ENCODE measurements around the gene AMZ1.
A peak's percentile ranks its signal among the peaks of the same experiment; 100 is the strongest.
"Not testable (repeated sequence)": the region's sequence is repeated elsewhere in the genome, so short reads cannot be mapped to it uniquely, and the experiment has no call there.

The AMZ1 gene

DNA sequence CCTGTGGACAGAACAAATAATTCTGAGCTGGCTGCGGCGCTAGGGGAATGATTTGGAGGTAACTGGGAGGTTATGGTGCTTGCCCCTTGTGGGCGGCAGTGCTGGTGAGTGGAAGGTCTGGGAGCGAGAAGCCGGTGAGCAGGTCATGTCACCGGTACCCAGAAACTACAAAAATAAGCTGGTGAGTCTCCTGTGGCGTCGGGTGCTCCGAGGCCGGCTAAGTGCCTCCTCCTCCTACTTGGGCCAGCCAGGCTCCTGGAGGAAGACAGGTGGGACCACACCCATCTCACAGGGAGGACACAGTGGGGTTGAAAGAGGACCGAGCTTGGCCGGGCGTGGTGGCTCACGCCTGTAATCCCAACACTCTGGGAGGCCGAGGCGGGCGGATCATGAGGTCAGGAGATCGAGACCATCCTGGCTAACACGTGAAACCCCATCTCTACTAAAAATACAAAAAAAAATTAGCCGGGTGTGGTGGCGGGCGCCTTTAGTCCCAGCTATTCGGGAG lies 4.0 kb downstream of the AMZ1 start:
- not testable (repeated sequence) for DNase-seq (ENCODE audit: low spot score)

DNA sequence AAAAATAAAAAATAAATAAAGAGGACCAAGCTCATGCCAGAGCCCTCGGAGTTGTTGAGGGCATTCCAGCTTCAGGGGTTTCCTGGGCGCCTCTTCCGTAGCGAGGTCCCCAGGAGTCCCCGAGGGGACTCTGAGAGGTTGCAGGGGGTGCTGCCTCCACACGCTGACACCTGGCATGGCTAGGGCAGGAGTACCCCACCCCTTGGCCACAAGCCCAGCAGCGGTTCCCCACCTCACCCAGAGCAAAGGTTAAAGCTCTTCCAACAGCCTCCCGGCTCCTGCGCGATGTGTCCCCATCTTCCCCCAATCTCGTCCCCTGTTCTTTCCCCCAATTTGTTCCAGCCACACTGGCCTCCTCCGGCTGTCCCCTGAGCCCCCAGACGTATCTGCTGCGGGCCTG lies 4.5 kb downstream of the AMZ1 start:
- no peak for DNase-seq (ENCODE audit: low spot score)

DNA sequence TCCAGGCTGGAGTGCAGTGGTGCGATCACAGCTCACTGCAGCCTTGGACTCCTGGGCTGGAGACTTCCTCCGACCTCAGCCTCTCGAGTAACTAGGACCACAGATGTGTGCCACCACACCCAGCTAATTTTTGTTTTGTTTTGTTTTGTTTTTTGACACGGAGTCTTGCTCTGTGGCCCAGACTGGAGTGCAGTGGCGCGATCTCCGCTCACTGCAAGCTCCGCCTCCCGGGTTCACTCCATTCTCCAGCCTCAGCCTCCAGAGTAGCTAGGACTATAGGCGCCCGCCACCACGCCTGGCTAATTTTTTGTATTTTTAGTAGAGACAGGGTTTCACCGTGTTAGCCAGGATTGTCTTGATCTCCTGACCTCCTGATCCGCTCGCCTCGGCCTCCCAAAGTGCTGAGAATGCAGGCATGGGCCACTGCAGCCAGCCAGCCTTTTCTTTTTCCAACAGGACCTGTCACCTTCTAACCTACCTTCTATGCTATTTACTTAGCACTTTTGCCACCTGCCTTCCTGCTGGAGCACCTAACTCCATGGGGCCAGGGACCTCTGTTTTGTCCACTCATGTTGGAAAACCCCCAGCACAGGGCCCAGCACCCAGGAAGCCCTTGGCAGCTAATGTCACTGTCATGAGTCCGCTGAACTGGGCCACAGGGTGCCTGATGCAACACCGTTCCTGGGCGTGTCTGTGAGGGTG lies 5.6 kb downstream of the AMZ1 start:
- not testable (repeated sequence) for DNase-seq (ENCODE audit: low spot score)

DNA sequence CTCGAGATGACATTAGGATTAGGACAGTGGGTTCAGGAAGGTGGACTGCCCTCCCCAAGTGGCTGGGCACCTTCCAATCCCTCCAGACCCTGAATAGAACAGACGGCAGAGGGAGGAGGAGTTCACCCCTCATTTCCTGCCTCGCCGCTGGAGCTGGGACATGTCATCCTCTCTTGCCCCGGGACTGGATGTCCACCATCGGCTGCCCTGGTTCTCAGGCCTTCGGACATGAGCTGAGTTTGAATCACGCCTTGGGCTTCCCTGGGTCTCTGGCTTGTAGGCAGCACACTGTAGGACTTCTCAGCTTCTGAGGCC lies 6.1 kb downstream of the AMZ1 start:
- not testable (repeated sequence) for DNase-seq (ENCODE audit: low spot score)

GRCh38 chr7:2698581-2699288 lies 10.7 kb downstream of the AMZ1 start:
- DNase-seq (ENCODE audit: low spot score): no peak

DNA sequence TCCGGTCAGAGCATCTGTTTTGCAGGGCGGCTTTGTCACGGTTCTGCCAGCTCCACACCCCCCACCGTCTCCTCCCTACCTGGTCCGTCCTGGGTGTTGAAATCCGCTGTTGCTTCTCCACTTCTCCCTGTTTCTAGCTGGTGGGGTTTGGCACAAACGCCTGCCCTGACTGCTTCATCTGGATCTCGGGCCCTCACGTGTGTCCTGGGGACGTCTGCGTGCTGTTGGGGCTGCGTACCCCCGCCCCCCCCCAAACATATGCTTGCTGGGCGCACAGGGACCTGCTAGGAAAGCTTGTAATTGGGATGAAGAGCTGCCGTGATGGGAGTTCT lies 11.3 kb downstream of the AMZ1 start:
- DNase-seq (ENCODE audit: low spot score): no peak

DNA sequence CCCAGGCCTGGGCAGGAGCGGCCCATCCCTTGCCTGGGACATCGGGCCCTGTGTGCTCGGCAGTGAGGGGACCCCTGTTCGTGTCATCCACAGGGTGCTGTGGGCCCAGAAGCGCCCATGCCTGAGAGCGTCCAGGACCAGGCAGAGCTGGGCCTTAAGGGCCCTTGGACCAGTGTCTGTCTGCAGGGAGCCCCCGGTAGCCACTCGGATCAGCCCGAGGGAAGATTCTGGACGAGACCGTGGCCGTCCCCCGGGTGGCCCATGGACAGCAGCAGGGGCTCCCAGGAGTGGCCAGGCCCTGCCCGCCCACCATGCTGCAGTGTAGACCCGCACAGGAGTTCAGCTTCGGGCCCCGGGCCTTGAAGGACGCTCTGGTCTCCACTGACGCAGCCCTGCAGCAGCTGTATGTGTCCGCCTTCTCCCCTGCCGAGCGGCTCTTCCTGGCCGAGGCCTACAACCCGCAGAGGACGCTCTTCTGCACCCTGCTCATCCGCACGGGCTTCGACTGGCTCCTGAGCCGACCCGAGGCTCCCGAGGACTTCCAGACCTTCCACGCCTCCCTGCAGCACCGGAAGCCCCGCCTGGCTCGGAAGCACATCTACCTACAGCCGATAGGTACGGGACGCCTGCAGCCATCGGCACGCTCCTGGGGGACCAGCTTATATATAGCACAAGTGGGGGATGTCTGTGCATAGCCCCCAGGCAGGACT lies 12.3 kb downstream of the AMZ1 start:
- no peak for DNase-seq (ENCODE audit: low spot score)

DNA sequence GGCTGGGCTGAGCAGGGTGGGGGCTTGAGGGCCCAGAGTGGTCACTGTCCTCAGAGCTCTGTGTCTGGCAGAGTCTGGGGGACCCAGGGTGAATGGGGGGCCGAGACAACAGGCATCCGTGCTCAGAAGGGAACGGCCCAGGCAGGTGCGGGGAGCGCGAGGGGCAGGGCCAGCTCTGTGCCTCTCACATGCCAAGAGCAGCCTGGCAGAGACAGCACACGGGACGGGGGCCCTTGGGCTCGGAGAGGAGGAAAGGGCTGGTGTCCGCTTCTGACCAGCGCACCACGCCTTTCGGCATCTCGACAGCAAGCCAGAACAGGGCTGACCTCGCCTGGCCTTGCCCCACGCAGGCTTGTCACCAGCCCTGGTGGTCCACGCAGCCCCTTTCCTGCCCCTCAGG lies 13.4 kb downstream of the AMZ1 start:
- DNase-seq (ENCODE audit: low spot score): no peak

DNA sequence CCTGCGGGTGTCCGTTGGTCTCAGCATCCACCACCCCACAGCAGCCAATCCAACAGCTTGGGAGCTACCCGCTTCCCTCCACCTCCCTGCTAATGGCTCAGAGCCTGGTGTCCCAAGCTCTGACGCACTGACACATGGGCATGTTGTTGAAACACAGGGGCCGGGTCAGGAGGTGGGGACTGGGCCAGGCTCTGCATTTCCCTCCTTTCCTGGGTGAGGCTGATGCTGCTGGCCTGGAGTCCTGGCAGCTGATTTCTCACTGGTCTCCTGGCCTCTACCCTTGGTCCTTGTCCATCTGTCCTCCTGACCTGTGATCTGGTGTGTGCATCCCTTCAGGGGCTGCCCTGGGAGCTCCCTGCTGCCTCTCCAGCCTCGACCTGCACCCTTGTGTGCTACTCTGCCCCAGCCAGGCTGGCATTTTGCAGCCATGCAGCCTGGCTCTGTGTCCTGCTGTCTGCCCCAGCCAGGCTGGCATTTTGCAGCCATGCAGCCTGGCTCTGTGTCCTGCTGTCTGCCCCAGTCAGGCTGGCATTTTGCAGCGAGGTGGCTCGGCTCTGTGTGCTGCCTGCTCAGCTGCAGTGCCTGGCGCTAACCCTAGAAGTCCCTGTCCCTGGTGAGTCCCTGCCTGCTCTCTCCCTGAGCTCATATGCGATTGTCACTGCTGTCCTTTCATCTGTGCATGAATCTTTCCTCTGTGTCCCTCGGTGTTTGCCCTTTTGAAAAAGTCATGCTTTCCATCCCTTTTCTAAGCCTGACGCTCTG lies 14.0 kb downstream of the AMZ1 start:
- DNase-seq (ENCODE audit: low spot score): peak; percentile 68

DNA sequence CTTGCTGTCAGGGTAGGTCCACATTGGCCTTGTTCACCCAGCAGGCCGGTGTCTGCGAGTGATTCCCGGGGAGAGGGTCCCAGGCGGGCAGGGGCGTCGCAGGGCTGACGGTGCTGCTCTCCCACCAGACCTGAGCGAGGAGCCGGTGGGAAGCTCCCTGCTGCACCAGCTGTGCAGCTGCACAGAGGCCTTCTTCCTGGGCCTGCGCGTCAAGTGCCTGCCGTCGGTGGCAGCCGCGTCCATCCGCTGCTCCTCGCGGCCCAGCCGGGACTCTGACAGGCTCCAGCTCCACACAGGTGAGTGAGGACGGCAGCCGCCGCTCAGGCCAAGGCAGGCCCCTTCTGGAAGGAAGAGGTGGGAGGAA lies 14.6 kb downstream of the AMZ1 start:
- no peak for DNase-seq (ENCODE audit: low spot score)

DNA sequence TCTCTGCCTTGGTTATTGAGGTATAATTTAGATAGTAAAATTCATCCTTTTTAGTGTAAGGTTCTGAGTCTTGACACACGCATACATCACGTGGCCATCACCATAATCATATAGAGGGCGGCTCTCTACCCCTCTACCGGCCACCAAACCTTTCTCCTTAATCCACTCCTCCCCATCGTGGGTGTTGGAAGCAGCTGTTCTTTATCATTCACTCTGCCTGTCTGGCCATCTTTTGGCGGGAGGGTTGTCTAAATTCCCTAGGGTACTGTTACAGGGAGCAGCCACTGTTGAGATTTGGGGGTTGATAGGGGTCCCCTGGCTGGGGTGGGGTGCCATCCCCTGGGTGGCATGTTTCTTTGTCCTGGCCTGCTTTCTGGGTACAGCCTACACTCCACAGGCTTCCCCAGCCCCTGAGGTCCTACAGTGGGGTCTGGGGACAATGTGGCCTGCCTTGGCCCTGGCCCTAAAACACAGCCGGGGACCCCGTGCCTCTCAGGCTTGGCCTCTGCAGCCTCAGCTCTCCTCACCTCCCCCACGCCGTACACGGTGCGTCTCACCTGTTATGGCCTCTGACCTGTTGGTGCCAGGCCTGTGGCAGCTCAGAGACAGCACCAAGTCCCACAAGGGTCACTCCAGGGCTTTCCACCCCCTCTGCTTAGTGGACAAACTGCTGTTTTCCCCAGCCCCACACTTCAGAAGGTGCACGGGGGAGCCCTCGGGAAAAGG lies 17.5 kb downstream of the AMZ1 start:
- DNase-seq (ENCODE audit: low spot score): no peak

GRCh38 chr7:2706685-2707126 lies 18.7 kb downstream of the AMZ1 start:
- no peak for DNase-seq (ENCODE audit: low spot score)

- no peak for DNase-seq (ENCODE audit: low spot score)
These were observed 19.5 kb downstream of the AMZ1 start for GRCh38 chr7:2707481-2707880.

DNA sequence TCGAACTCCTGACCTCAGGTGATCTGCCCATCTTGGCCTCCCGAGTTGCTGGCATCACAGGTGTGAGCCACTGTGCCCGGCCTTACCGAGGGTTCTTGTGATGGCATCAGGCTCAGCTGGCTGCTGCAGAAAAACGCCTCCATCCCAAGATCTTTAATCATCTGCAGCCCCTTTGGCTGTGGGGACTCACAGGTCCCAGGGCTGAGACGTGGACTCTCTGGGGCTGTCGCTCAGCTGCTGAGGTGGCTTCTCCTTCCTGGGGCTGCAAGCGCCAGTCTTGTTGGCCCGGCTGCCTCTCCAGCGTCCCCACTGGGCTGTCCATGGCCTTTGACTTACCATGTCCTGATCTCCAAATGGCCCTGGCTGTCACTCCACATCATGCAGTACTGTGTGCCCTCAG lies 20.0 kb downstream of the AMZ1 start:
- DNase-seq (ENCODE audit: low spot score): no peak

GRCh38 chr7:2708547-2709310 lies 20.7 kb downstream of the AMZ1 start:
- DNase-seq (ENCODE audit: low spot score): no peak

GRCh38 chr7:2709553-2710285 lies 21.7 kb downstream of the AMZ1 start:
- DNase-seq (ENCODE audit: low spot score): peak; percentile 71

- DNase-seq (ENCODE audit: low spot score): no peak
These were observed 22.3 kb downstream of the AMZ1 start for GRCh38 chr7:2710286-2710655.

DNA sequence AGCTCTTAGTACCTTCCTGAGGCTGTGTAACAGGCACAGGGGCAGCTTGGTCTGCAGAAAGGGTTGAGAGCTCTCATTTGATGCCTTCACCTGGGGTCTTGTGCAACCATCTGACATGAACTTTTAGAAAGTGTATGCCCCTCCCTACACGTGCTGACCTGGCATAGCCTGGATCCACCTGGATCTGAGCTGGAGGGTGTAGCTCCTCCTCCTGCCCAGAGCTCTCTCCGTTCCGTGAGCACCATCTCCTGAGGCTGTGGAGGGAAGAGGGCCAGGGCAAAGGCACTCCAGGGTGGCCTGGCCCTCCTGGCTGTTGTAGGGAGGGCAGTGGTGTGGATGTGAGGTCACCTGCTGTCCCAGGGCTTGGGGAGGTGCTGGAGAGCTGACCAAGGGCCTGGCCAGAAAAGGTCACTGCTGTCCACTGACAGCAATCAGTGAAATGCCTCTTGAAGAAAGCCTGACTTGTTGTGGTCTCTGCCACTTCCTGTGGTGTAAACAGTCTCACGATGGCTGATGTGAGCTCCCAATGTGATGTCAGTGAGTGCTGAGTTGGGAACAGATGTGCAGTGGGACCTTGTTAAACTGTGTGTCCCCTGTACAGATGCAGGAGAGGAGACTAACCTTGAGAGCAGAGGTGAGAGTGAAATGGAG lies 23.0 kb downstream of the AMZ1 start:
- no peak for DNase-seq (ENCODE audit: low spot score)

DNA sequence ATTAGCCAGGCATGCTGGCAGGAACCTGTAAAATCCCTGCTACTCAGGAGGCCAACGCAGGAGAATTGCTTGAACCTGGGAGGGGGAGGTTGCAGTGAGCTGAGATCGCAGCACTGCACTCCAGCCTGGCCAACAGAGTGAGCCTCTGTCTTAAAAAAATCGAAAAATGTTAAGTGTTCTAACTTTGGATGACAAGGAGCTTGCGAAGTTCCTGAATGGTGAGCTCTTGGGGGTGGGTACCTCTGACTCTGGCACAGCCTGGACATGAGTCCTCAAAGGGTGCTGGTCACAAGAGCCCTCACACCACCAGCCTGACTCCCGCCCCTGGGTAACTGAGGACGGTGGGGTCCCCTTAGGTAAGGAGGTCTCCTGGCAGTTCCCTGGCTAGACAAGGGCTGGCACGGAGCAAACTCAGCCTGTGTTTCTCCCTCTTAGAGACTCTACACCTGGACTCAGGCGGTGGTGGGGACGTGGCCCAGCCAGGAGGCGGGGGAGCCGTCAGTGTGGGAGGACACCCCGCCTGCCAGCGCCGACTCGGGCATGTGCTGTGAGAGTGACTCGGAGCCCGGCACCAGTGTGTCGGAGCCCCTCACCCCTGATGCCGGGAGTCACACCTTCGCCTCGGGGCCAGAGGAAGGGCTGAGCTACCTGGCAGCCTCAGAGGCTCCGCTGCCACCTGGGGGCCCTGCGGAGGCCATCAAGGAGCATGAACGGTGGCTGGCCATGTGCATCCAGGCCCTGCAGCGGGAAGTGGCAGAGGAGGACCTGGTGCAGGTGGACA lies 24.1 kb downstream of the AMZ1 start:
- no peak for DNase-seq (ENCODE audit: low spot score)

Measured in cerebellar cortex (tissue), 1 donor.